HG03139 (cell line): ENCODE measurements around the gene MRPL49.
"Not testable (repeated sequence)": the region's sequence is repeated elsewhere in the genome, so short reads cannot be mapped to it uniquely, and the experiment has no call there.

ENCODE experiments used
- ATAC-seq: cut with Tn5 transposase; IDR thresholded peaks from one replicate; pipeline ENCODE4 v1.9.1; 2021; ENCODE audit not compliant: unreplicated experiment

MRPL49 gene

GRCh38 chr11:65117206-65118096 is 4.7 kb upstream of the MRPL49 start, which contains the start of gene ZNHIT2:
TSS of gene ZNHIT2 (minus strand) at chr11:65117701. CDS start at chr11:65117653, 48 bp downstream.
- ATAC-seq: peak; percentile 43

- ATAC-seq: no peak
Measured at GRCh38 chr11:65118097-65118837, 3.9 kb upstream of the MRPL49 start.

GRCh38 chr11:65118891-65119669 is 3.0 kb upstream of the MRPL49 start:
- not testable (repeated sequence) for ATAC-seq

- no peak for ATAC-seq
Measured at GRCh38 chr11:65119670-65119995, 2.5 kb upstream of the MRPL49 start.

GRCh38 chr11:65120831-65121230 is 1.3 kb upstream of the MRPL49 start:
- no peak for ATAC-seq

GRCh38 chr11:65121447-65121864 is 665 bp upstream of the MRPL49 start:
- no peak for ATAC-seq

GRCh38 chr11:65124480-65125196 is 2.5 kb downstream of the MRPL49 start:
- no peak for ATAC-seq

- ATAC-seq: no peak
Measured at GRCh38 chr11:65125197-65126056, 3.3 kb downstream of the MRPL49 start.

GRCh38 chr11:65126624-65127274 is 4.6 kb downstream of the MRPL49 start:
- ATAC-seq: no peak

GRCh38 chr11:65127473-65128181 is 5.5 kb downstream of the MRPL49 start:
- ATAC-seq: no peak

GRCh38 chr11:65128182-65129145 is 6.3 kb downstream of the MRPL49 start:
- no peak for ATAC-seq

- no peak for ATAC-seq
Measured at GRCh38 chr11:65129649-65130441, 7.7 kb downstream of the MRPL49 start.

GRCh38 chr11:65130631-65131416 is 8.7 kb downstream of the MRPL49 start:
- no peak for ATAC-seq

GRCh38 chr11:65131417-65131776 is 9.3 kb downstream of the MRPL49 start:
- ATAC-seq: no peak

- no peak for ATAC-seq
Measured at GRCh38 chr11:65131895-65132237, 9.7 kb downstream of the MRPL49 start.
